HCT116 (cell line): Measurements from ENCODE around the gene C11orf98. TPM values are rescaled to one million over a fixed set of nuclear protein-coding genes. Genes with fewer than 3 reads are reported as not detected.
"Not testable (repeated sequence)": the region's sequence is repeated elsewhere in the genome, so short reads cannot be mapped to it uniquely, and the experiment has no call there.

Experiments used
- ATAC-seq: fragments of 200-7000 bp; cut with Tn5 transposase; 2 replicates; pipeline ENCODE4 v1.9.1; 2020; ENCODE audit warnings: mild to moderate bottlenecking, moderate library complexity
- BruUV-seq: library from RNA; stranded (reverse); fragments of 400-500 nt; replicated peaks from 2 replicates; lab custom pipeline; 2021; lab: Mats Ljungman, UMichigan
- CTCF ChIA-PET: fragments of 300-600 bp; sonication (Branson Sonifier 250); formaldehyde crosslinking; loops from one replicate; lab custom pipeline; 2021; ENCODE audit warnings: antibody characterized with exemption; lab: Charles Lee
- POLR2A ChIA-PET: fragments of 300-600, 350-600 bp; sonication (Branson Sonifier 250); formaldehyde crosslinking; loops from one replicate; lab custom pipeline; 2021; ENCODE audit warnings: antibody characterized with exemption; lab: Charles Lee
- RAD21 ChIA-PET, 2 experiments: fragments of 300-600 bp; sonication (Branson Sonifier 250); formaldehyde crosslinking; loops; one replicate each; lab custom pipeline; 2023; ENCODE audit warnings: low total read pairs in 2 of 2; ENCODE audit not compliant: uncharacterized antibody in 2 of 2, unreplicated experiment in 2 of 2, low non-redundant PET in 1 of 2; lab: Charles Lee
- DNase-seq: peaks from one replicate; pipeline ENCODE4 v3.0.0-alpha.2; 2010; ENCODE audit warnings: low read depth, low spot score
- H2AFZ ChIP-seq: fragments of 200-600 bp; shearing (Covaris generic), sonication (generic); 2 replicates; pipeline ENCODE4 v1.6.1; 2017; ENCODE audit warnings: low read depth, mixed run types, mixed read lengths, antibody characterized with exemption, low read length; ENCODE audit not compliant: poor library complexity, severe bottlenecking
- H3K27ac ChIP-seq: 2 replicates; pipeline ENCODE4 v1.5.1; 2012; ENCODE audit warnings: low read depth, low read length
- H3K27me3 ChIP-seq: fragments of 200-600 bp; sonication (generic); 2 replicates; pipeline ENCODE4 v1.6.1; 2016; ENCODE audit warnings: mixed run types, low read length, mixed read lengths; ENCODE audit not compliant: insufficient read depth
- H3K36me3 ChIP-seq, 2 experiments: fragments of 200-500 bp in 1 of 2; fragments of 200-600 bp in 1 of 2; sonication (Bioruptor generic) in 1 of 2; sonication (generic) in 1 of 2; 2 replicates each; pipeline versions ENCODE4 v1.5.1 to v1.6.1; 2014 to 2016; ENCODE audit warnings: low read length in 2 of 2, inconsistent platforms in 1 of 2, mixed read lengths in 1 of 2, mixed run types in 1 of 2; ENCODE audit not compliant: insufficient read depth in 2 of 2, control insufficient read depth in 1 of 2
- H3K4me1 ChIP-seq, 2 experiments: fragments of 200-600 bp in 1 of 2; sonication (generic) in 1 of 2; 2 replicates each; pipeline versions ENCODE4 v1.5.1 to v1.6.1; 2012 to 2017; ENCODE audit warnings: low read length in 2 of 2, inconsistent platforms in 1 of 2, mild to moderate bottlenecking in 1 of 2, mixed read lengths in 1 of 2, mixed run types in 1 of 2, moderate library complexity in 1 of 2; ENCODE audit not compliant: insufficient read depth in 2 of 2, control insufficient read depth in 1 of 2
- H3K4me2 ChIP-seq: fragments of 200-600 bp; sonication (generic); 2 replicates; pipeline ENCODE4 v1.6.1; 2017; ENCODE audit warnings: mixed run types, low read length, mixed read lengths
- H3K4me3 ChIP-seq, 2 experiments: fragments of 200-600 bp in 1 of 2; sonication (generic) in 1 of 2; replicated peaks in 1 of 2; 2 replicates each; pipeline ENCODE4 v1.5.1; 2011 to 2016; ENCODE audit warnings: low read length in 2 of 2, control low read depth in 1 of 2, low read depth in 1 of 2, mild to moderate bottlenecking in 1 of 2, mixed read lengths in 1 of 2, mixed run types in 1 of 2
- H3K79me2 ChIP-seq: fragments of 200-600 bp; sonication (generic); 2 replicates; pipeline ENCODE4 v1.6.1; 2017; ENCODE audit warnings: mild to moderate bottlenecking, mixed run types, low read length, moderate library complexity, mixed read lengths; ENCODE audit not compliant: insufficient read depth
- H3K9ac ChIP-seq: fragments of 200-600 bp; sonication (generic); 2 replicates; pipeline ENCODE4 v1.6.1; 2016; ENCODE audit warnings: low read length, mixed read lengths
- H3K9me2 ChIP-seq: fragments of 200-600 bp; sonication (generic), shearing (Covaris generic); 2 replicates; pipeline ENCODE4 v1.6.1; 2017; ENCODE audit warnings: mixed run types, mild to moderate bottlenecking, moderate library complexity; ENCODE audit not compliant: insufficient read depth
- H3K9me3 ChIP-seq, 2 experiments: fragments of 200-500 bp in 1 of 2; fragments of 200-600 bp in 1 of 2; sonication (Bioruptor generic) in 1 of 2; sonication (generic) in 1 of 2; 2 replicates each; pipeline ENCODE4 v1.6.1; 2014 to 2017; ENCODE audit warnings: low read length in 2 of 2, mixed read lengths in 2 of 2, inconsistent platforms in 1 of 2, low read depth in 1 of 2, mild to moderate bottlenecking in 1 of 2, mixed run types in 1 of 2, moderate library complexity in 1 of 2; ENCODE audit not compliant: control insufficient read depth in 1 of 2, insufficient read depth in 1 of 2
- H4K20me1 ChIP-seq: fragments of 200-600 bp; sonication (generic), shearing (Covaris generic); 2 replicates; pipeline ENCODE4 v1.6.1; 2017; ENCODE audit warnings: mixed run types, mild to moderate bottlenecking, moderate library complexity; ENCODE audit not compliant: insufficient read depth
- CBX3 ChIP-seq: IDR thresholded peaks from 2 replicates; pipeline ENCODE4 v1.6.1; 2012; ENCODE audit warnings: low read depth
- ELF1 ChIP-seq: IDR thresholded peaks from 2 replicates; pipeline ENCODE4 v1.6.1; 2012; ENCODE audit warnings: low read depth, borderline replicate concordance
- RAD21 ChIP-seq: IDR thresholded peaks from 2 replicates; pipeline ENCODE4 v1.6.1; 2012; ENCODE audit warnings: low read depth, mild to moderate bottlenecking
- SRF ChIP-seq: IDR thresholded peaks from 2 replicates; pipeline ENCODE4 v1.6.1; 2012; ENCODE audit warnings: low read depth
- intact Hi-C: fragments of 100-400 bp; cut with micrococcal nuclease; formaldehyde crosslinking; loops from 2 replicates; pipeline ENCODE4 v1.10.0; 2022
- total RNA-seq: library from RNA; stranded (reverse); gene quantifications from one replicate; pipeline ENCODE4 v1.2.1, GENCODE V29; 2021; ENCODE audit not compliant: unreplicated experiment
- TF ChIP-seq, protein P1 (sequence below): IDR thresholded peaks from 2 replicates; pipeline ENCODE4 v1.6.1; 2011; ENCODE audit warnings: mild to moderate bottlenecking, low read length, moderate library complexity; ENCODE audit not compliant: insufficient replicate concordance; ENCODE audit errors: extremely low read depth
- TF ChIP-seq, protein P2 (sequence below), 3 experiments: fragments of 200-600 bp in 1 of 3; sonication (generic) in 1 of 3; IDR thresholded peaks in 2 of 3; conservative IDR thresholded peaks in 1 of 3; 2 replicates each; pipeline ENCODE4 v1.5.1; 2012 to 2017; ENCODE audit warnings: low read depth in 2 of 3, low read length in 2 of 3, antibody characterized with exemption in 1 of 3, borderline replicate concordance in 1 of 3, control low read depth in 1 of 3, mild to moderate bottlenecking in 1 of 3, mixed read lengths in 1 of 3, mixed run types in 1 of 3, moderate library complexity in 1 of 3; ENCODE audit not compliant: insufficient read depth in 1 of 3
- TF ChIP-seq, protein P3 (sequence below): IDR thresholded peaks from 2 replicates; pipeline ENCODE4 v1.6.1; 2012

Gene C11orf98
- total RNA-seq, 1 experiment from 2014 or later = 121 TPM

DNA sequence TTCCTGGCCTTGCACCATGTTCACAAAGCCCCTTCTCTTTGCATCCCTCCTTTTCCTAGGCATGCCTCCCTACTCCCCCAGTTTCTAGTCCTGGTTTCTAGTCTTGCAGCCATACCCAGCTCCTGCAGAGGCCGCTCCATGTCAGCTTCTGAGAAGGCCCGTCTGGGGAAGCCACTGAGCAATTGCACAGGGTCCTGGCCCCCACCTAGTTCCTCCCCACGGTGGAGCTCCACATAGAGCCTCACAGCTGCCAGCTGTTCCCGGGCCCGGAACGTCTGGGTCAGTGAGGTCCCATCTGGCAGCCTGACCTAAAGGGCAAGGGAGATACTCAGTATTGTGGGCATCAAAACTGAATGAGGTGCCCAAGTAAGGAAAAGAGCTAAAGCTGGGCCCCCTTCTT, 11.7 kb upstream of the C11orf98 start:
- BruUV-seq = no TSS peak
- H3K36me3 ChIP-seq = peaks cover 6 to 11% of the 10 kb centered on the region in 2 experiments; a peak in 3 of 4 replicates
- no peak overlapping the region; the same call in 1 of the 2 replicates for H3K27ac ChIP-seq
- H3K4me1 ChIP-seq = peaks cover 32 to 58% of the 10 kb centered on the region in 2 experiments
- no peaks in the 10 kb centered on the region for H3K27me3 ChIP-seq
- H3K4me3 ChIP-seq = no peak overlapping the region
- POLR2A ChIA-PET = interaction anchor here (0.9 to 3.9 kb wide), 4 partner anchors 12 to 85 kb away, joined by 3 to 21 read pairs (median 5); partner anchors contain the start of genes C11orf98, CSKMT, HNRNPUL2 and TUT1
- RAD21 ChIA-PET = no interaction called here
- no peaks in the 10 kb centered on the region for H3K9me2 ChIP-seq
- ATAC-seq (no peak), DNase-seq (no peak)
- CTCF ChIA-PET = no interaction called here
- intact Hi-C loops = loop anchor here (10.0 kb wide), 1 partner anchor 88 kb away; the partner anchor contains the start of gene POLR2G
- H3K79me2 ChIP-seq = peaks cover 66% of the 10 kb centered on the region
- no peak overlapping the region for H3K9ac ChIP-seq
- no peak overlapping the region for H2AFZ ChIP-seq
- H3K9me3 ChIP-seq = no peaks in the 10 kb centered on the region
- no peaks in the 10 kb centered on the region for H4K20me1 ChIP-seq
- TF ChIP-seq RAD21 = no peak
- TF ChIP-seq ELF1 = no peak
- TF ChIP-seq, protein P1, sequence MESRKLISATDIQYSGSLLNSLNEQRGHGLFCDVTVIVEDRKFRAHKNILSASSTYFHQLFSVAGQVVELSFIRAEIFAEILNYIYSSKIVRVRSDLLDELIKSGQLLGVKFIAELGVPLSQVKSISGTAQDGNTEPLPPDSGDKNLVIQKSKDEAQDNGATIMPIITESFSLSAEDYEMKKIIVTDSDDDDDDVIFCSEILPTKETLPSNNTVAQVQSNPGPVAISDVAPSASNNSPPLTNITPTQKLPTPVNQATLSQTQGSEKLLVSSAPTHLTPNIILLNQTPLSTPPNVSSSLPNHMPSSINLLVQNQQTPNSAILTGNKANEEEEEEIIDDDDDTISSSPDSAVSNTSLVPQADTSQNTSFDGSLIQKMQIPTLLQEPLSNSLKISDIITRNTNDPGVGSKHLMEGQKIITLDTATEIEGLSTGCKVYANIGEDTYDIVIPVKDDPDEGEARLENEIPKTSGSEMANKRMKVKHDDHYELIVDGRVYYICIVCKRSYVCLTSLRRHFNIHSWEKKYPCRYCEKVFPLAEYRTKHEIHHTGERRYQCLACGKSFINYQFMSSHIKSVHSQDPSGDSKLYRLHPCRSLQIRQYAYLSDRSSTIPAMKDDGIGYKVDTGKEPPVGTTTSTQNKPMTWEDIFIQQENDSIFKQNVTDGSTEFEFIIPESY = no peak
- no peak for TF ChIP-seq CBX3
- TF ChIP-seq, protein P2, sequence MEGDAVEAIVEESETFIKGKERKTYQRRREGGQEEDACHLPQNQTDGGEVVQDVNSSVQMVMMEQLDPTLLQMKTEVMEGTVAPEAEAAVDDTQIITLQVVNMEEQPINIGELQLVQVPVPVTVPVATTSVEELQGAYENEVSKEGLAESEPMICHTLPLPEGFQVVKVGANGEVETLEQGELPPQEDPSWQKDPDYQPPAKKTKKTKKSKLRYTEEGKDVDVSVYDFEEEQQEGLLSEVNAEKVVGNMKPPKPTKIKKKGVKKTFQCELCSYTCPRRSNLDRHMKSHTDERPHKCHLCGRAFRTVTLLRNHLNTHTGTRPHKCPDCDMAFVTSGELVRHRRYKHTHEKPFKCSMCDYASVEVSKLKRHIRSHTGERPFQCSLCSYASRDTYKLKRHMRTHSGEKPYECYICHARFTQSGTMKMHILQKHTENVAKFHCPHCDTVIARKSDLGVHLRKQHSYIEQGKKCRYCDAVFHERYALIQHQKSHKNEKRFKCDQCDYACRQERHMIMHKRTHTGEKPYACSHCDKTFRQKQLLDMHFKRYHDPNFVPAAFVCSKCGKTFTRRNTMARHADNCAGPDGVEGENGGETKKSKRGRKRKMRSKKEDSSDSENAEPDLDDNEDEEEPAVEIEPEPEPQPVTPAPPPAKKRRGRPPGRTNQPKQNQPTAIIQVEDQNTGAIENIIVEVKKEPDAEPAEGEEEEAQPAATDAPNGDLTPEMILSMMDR (IDR thresholded peaks at IDR 0.05 in 2 of 3, conservative IDR thresholded peaks at IDR 0.05 in 1 of 3; ENCODE audit: borderline replicate concordance in 1 of 3, insufficient read depth in 1 of 3, low read depth in 2 of 3, low read length in 2 of 3) = 0 out of 6 replicates have a peak, but pooled peaks of 1 of the 3 experiments have one; percentile 14
- TF ChIP-seq, protein P3, sequence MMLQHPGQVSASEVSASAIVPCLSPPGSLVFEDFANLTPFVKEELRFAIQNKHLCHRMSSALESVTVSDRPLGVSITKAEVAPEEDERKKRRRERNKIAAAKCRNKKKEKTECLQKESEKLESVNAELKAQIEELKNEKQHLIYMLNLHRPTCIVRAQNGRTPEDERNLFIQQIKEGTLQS = no peak
- TF ChIP-seq SRF = no peak
- 0 out of 2 replicates have a peak overlapping the region, but pooled peaks have one; percentile 95 for H3K4me2 ChIP-seq

DNA sequence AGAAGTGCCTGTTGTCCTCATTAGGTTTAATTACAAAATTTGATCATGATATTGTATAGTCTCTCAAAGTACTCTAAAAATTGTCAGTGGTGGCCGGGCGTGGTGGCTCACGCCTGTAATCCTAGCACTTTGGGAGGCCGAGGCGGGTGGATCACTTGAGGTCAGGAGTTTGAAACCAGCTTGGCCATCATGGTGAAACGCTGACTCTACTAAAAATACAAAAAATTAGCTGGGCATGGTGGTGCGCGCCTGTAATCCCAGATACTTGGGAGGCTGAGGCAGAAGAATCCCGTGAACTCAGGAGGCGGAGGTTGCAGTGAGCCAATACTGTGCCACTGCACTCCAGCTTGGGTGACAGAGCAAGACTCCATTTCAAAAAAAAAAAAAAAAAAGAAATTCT, 10.4 kb upstream of the C11orf98 start:
- DNase-seq, RAD21 ChIA-PET, H4K20me1 ChIP-seq, H3K9me2 ChIP-seq, H3K4me3 ChIP-seq, CTCF ChIA-PET, H3K9ac ChIP-seq, H3K27me3 ChIP-seq, H3K4me2 ChIP-seq, ATAC-seq, BruUV-seq, H2AFZ ChIP-seq, H3K27ac ChIP-seq, H3K9me3 ChIP-seq: not testable (repeated sequence)
- Histone ChIP-seq H3K36me3 (peaks cover 6 to 11% of the 10 kb centered on the region in 2 experiments; a peak in 3 of 4 replicates), H3K4me1 (peaks cover 33 to 54% of the 10 kb centered on the region in 2 experiments), H3K79me2 (peaks cover 78% of the 10 kb centered on the region)
- POLR2A ChIA-PET = interaction anchor here (1.4 to 3.9 kb wide), 3 partner anchors 10 to 86 kb away, joined by 3 to 21 read pairs (median 6); partner anchors contain the start of genes C11orf98, CSKMT, POLR2G and TUT1
- intact Hi-C loops = loop anchor here (10.0 kb wide), 1 partner anchor 89 kb away; the partner anchor contains the start of gene POLR2G
